ENCODE data around the gene FBXO5. TPM values are rescaled to one million over a fixed set of nuclear protein-coding genes. Genes with fewer than 3 reads are reported as not detected.

FBXO5 gene
- total and polyA plus RNA-seq, 9 of the 15 experiments (the other 6 are each of a cell fraction or from before 2014, with no cell fraction given), result 17.8 to 89.3 (median 62.9) TPM

GRCh38 chr6:152981989-152982903, 595 bp downstream of the FBXO5 start (continued):
- TF ChIP-seq AFF1 (IDR thresholded peaks at IDR 0.05; ENCODE audit: low read depth in 1 of 2, partially characterized antibody in 2 of 2) (peak in 1 of 2 experiments; percentile 27), THRAP3 (IDR thresholded peaks at IDR 0.05; ENCODE audit: borderline replicate concordance) (no peak), RFX7 (CRISPR knock-in tag; IDR thresholded peaks at IDR 0.05) (no peak), PPARD (CRISPR knock-in tag; IDR thresholded peaks at IDR 0.05) (no peak), ZNF436 (CRISPR knock-in tag; IDR thresholded peaks at IDR 0.05) (no peak), HMGN3 (IDR thresholded peaks at IDR 0.05; ENCODE audit: borderline replicate concordance, extremely low read depth, insufficient read length, low read depth, low read length) (peak; percentile 47), RBBP5 (IDR thresholded peaks at IDR 0.05; ENCODE audit: borderline replicate concordance, insufficient read depth, low read length, poor library complexity, severe bottlenecking) (peak; percentile 83), RNF2 (IDR thresholded peaks at IDR 0.05) (peak; percentile 24; the same call in 1 of the 2 replicates)
- TF ChIP-seq, protein P1, sequence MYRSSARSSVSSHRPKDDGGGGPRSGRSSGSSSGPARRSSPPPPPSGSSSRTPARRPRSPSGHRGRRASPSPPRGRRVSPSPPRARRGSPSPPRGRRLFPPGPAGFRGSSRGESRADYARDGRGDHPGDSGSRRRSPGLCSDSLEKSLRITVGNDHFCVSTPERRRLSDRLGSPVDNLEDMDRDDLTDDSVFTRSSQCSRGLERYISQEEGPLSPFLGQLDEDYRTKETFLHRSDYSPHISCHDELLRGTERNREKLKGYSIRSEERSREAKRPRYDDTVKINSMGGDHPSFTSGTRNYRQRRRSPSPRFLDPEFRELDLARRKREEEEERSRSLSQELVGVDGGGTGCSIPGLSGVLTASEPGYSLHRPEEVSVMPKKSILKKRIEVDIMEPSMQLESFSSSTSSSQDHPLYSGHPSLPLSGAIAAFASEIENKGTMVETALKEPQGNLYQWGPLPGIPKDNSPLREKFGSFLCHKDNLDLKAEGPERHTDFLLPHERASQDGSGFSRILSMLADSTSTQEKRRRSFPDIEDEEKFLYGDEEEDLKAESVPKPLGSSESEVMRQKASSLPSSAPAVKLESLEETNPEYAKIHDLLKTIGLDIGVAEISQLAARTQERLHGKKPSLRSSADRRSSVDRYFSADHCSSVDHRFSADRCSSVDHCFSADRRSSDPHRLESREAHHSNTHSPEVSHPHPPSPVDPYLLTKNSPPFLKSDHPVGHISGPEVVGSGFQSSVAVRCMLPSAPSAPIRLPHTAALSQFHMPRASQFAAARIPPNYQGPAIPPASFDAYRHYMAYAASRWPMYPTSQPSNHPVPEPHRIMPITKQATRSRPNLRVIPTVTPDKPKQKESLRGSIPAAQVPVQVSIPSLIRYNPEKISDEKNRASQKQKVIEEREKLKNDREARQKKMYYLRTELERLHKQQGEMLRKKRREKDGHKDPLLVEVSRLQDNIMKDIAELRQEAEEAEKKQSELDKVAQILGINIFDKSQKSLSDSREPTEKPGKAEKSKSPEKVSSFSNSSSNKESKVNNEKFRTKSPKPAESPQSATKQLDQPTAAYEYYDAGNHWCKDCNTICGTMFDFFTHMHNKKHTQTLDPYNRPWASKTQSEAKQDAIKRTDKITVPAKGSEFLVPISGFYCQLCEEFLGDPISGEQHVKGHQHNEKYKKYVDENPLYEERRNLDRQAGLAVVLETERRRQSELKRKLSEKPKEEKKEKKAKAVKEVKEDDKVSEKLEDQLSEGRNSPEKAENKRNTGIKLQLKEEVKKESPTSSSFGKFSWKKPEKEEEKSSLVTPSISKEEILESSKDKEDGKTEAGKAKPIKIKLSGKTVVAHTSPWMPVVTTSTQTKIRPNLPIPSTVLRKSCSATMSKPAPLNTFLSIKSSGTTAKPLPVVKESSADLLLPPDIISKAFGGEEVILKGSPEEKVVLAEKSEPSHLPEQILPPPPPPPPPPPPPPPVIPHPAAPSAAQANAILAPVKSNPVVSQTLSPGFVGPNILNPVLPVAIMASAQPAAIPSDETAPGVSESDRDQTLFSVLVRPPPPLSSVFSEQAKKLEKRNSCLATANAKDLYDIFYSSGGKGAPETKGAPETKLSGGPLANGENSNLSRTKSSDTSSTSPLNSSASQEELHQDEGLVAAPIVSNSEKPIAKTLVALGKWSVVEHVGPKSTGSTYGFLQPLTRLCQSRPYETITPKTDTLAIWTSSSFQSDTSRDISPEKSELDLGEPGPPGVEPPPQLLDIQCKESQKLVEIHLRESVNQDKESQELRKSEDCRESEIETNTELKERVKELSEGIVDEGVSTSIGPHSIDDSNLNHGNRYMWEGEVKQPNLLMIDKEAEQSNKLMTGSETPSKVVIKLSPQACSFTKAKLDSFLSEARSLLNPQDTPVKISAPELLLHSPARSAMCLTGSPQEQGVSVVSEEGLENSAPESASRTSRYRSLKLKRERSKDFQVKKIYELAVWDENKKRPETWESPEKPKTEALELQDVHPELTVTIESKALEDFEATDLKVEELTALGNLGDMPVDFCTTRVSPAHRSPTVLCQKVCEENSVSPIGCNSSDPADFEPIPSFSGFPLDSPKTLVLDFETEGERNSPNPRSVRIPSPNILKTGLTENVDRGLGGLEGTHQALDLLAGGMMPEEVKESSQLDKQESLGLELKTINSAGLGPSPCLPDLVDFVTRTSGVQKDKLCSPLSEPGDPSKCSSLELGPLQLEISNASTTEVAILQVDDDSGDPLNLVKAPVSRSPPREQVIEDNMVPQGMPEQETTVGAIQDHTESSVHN (IDR thresholded peaks at IDR 0.05; ENCODE audit: borderline replicate concordance in 1 of 2, low read depth in 1 of 2), result no peak
- TF ChIP-seq, protein P2, sequence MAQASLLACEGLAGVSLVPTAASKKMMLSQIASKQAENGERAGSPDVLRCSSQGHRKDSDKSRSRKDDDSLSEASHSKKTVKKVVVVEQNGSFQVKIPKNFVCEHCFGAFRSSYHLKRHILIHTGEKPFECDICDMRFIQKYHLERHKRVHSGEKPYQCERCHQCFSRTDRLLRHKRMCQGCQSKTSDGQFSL (CRISPR knock-in tag; IDR thresholded peaks at IDR 0.05), result peak; percentile 57; the same call in 1 of the 2 replicates
- TF ChIP-seq, protein P2 (tag; IDR thresholded peaks at IDR 0.05), result no peak
